ENCODE measurements around the gene AR. TPM values are rescaled to one million over a fixed set of nuclear protein-coding genes. Genes with fewer than 3 reads are reported as not detected.
"Not testable (repeated sequence)": the region's sequence is repeated elsewhere in the genome, so short reads cannot be mapped to it uniquely, and the experiment has no call there.

AR gene
- total RNA-seq, 4 donors from 2014 or later: 2.7 to 6.3 (median 4.3) TPM

GRCh38 chrX:67654301-67654700 lies 110.5 kb downstream of the AR start:
- TF ChIP-seq EP300 (IDR thresholded peaks at IDR 0.05) (no peak), POLR2AphosphoS5 (IDR thresholded peaks at IDR 0.05) (no peak), CTCF (IDR thresholded peaks at IDR 0.05) (no peak), POLR2A (IDR thresholded peaks at IDR 0.05; ENCODE audit: low read depth) (no peak)
- WGBS: 35% methylated on average over 1 of the region's 1 CpG
- Histone ChIP-seq H3K4me1 (no peaks in the 10 kb centered on the region), H3K9me3 (no peaks in the 10 kb centered on the region), H3K27me3 (no peaks in the 10 kb centered on the region), H3K36me3 (no peaks in the 10 kb centered on the region), H3K4me3 (no peak overlapping the region), H3K27ac (replicated peaks in 1 of 4) (no peak overlapping the region)
- no peak for DNase-seq (ENCODE audit: extremely low spot score)
- intact Hi-C loops (cut with DNase I): no loop called here

GRCh38 chrX:67665583-67665982 lies 121.8 kb downstream of the AR start:
- intact Hi-C loops (cut with DNase I): no loop called here
- H3K4me3 ChIP-seq: no peak overlapping the region
- WGBS: 100% methylated on average over 1 of the region's 1 CpG
- H3K4me1 ChIP-seq: no peaks in the 10 kb centered on the region
- H3K36me3 ChIP-seq: no peaks in the 10 kb centered on the region
- no peak for DNase-seq (ENCODE audit: extremely low spot score)
- no peaks in the 10 kb centered on the region for H3K27me3 ChIP-seq
- no peak overlapping the region for H3K27ac ChIP-seq (replicated peaks in 1 of 4)
- no peak for TF ChIP-seq EP300 (IDR thresholded peaks at IDR 0.05)
- TF ChIP-seq POLR2AphosphoS5 (IDR thresholded peaks at IDR 0.05): no peak
- no peak for TF ChIP-seq CTCF (IDR thresholded peaks at IDR 0.05)
- TF ChIP-seq POLR2A (IDR thresholded peaks at IDR 0.05; ENCODE audit: low read depth): no peak
- H3K9me3 ChIP-seq: peaks cover 0 to 24% (median 5%) of the 10 kb centered on the region in 4 donors

GRCh38 chrX:67670717-67671116 lies 126.9 kb downstream of the AR start:
- 57% methylated on average over 2 of the region's 2 CpGs for WGBS
- intact Hi-C loops (cut with DNase I): not testable (repeated sequence)

GRCh38 chrX:67673741-67674274 lies 130.0 kb downstream of the AR start:
- Histone ChIP-seq H3K9me3 (no peaks in the 10 kb centered on the region), H3K27ac (replicated peaks in 1 of 4) (no peak overlapping the region), H3K4me1 (no peaks in the 10 kb centered on the region), H3K4me3 (no peak overlapping the region), H3K27me3 (no peaks in the 10 kb centered on the region), H3K36me3 (no peaks in the 10 kb centered on the region)
- WGBS: 76% methylated on average over 2 of the region's 2 CpGs
- intact Hi-C loops (cut with DNase I): no loop called here
- DNase-seq (ENCODE audit: extremely low spot score): no peak
- TF ChIP-seq EP300 (IDR thresholded peaks at IDR 0.05): no peak
- no peak for TF ChIP-seq POLR2A (IDR thresholded peaks at IDR 0.05; ENCODE audit: low read depth)
- no peak for TF ChIP-seq CTCF (IDR thresholded peaks at IDR 0.05)

More at GRCh38 chrX:67670717-67671116, 126.9 kb downstream of the AR start:
- H3K4me1 ChIP-seq; H3K36me3 ChIP-seq; H3K9me3 ChIP-seq; H3K27me3 ChIP-seq; H3K27ac ChIP-seq (replicated peaks in 1 of 4); DNase-seq (ENCODE audit: extremely low spot score); H3K4me3 ChIP-seq: not testable (repeated sequence)

GRCh38 chrX:67674741-67675140 lies 130.9 kb downstream of the AR start:
- TF ChIP-seq EP300 (IDR thresholded peaks at IDR 0.05): no peak
- Histone ChIP-seq H3K36me3 (no peaks in the 10 kb centered on the region), H3K27me3 (no peaks in the 10 kb centered on the region), H3K9me3 (no peaks in the 10 kb centered on the region), H3K4me1 (no peaks in the 10 kb centered on the region), H3K27ac (replicated peaks in 1 of 4) (no peak overlapping the region), H3K4me3 (no peak overlapping the region)
- no peak for DNase-seq (ENCODE audit: extremely low spot score)
- 100% methylated on average over 1 of the region's 1 CpG for WGBS
- intact Hi-C loops (cut with DNase I): no loop called here

- Histone ChIP-seq H3K4me1 (no peaks in the 10 kb centered on the region), H3K9me3 (peaks cover 0 to 14% (median 3%) of the 10 kb centered on the region in 4 donors), H3K36me3 (no peaks in the 10 kb centered on the region), H3K27ac (replicated peaks in 1 of 4) (no peak overlapping the region), H3K27me3 (no peaks in the 10 kb centered on the region), H3K4me3 (no peak overlapping the region)
- no peak for DNase-seq (ENCODE audit: extremely low spot score)
- intact Hi-C loops (cut with DNase I): no loop called here
- TF ChIP-seq EP300 (IDR thresholded peaks at IDR 0.05) (no peak), CTCF (IDR thresholded peaks at IDR 0.05) (no peak), POLR2AphosphoS5 (IDR thresholded peaks at IDR 0.05) (no peak), POLR2A (IDR thresholded peaks at IDR 0.05; ENCODE audit: low read depth) (no peak)
- 79% methylated on average over 4 of the region's 4 CpGs for WGBS
Measured at GRCh38 chrX:67684136-67684535, 140.3 kb downstream of the AR start.

Measured in esophagus muscularis mucosa (tissue), 4 donors.